Cerebellar cortex (tissue), 1 donor: Measurements from ENCODE around the gene NTSR1.
A peak's percentile ranks its signal among the peaks of the same experiment; 100 is the strongest.
"Not testable (repeated sequence)": the region's sequence is repeated elsewhere in the genome, so short reads cannot be mapped to it uniquely, and the experiment has no call there.

Source experiments
- DNase-seq: peaks from one replicate; pipeline ENCODE4 v3.0.0-alpha.2; 2015; ENCODE audit warnings: low spot score

NTSR1 gene

DNA sequence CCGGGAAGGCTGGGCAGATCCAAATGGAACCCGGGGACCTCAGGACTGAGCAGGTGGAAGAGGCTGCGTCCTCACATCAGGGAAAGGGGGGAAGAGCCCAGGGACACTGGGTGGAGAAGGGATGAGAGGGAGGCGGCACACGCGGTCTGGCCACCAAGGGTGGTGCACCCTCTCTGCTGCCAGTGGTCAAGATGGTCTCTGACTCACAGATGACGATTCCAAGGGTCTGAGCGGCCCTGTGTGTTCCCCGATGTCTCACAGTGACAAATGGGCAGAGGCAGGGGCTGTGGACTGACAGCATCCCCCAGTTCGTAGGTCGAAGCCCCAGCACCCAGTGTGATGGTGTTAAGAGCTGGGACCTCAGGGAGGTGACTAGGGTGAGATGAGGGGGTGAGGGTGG, 34.3 kb upstream of the NTSR1 start:
- no peak for DNase-seq

DNA sequence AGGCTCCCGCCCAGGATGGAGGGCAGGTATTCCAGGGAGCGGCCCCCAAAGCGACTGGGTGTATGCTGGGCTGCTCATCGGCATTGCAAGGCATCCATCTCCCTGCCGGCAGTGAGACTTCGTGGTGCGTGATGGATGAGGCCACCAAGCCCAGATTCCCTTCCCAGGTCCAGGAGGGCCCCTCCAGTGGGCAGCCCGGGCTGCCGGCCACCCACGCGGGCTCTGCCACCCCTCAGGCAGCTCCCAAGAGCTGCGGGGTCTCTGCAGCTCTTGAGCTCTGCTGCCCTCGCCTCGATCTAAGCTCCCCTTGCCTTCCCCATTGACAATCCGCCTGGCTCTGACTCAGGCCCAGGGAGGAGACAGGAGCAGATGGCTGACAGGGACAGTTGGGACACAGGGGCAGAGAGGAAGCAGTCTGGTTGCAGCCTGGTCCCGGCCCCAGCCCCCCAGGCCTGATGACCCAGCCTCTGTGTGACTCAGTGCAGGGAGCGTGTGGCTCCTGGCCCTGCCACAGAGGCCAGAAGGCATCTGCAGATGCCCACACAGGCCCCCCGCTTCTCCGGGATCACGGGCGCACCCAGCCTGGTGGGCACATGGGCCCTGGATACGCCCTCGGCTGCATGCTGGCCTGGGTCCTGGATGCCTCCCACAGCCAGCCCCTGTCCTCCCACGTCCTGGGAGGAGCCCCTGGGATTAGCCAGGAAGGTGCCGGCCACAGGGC, 33.3 kb upstream of the NTSR1 start:
- DNase-seq = peak; percentile 45

GRCh38 chr20:62675877-62676260, 32.8 kb upstream of the NTSR1 start:
- DNase-seq = no peak

DNA sequence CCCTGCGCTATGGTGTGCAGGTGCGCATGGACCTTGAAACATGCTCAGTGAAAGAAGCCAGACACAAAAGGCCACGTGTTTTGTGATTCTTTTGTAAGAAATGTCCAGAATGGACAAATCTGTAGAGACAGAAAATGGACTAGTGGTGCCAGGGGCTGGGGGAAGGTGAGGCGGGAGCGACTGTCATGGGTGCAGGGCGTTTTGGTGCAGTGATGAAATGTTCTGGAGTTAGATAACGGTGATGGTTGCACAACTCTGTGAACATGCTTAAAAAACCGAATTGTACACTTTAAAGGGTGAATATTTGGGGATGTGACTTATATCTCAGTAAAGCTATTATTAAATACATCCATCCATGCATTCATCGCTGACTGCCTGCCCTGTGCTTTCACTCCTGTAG, 31.7 kb upstream of the NTSR1 start:
- DNase-seq = no peak

GRCh38 chr20:62677678-62678077, 31.0 kb upstream of the NTSR1 start:
- DNase-seq = no peak

DNA sequence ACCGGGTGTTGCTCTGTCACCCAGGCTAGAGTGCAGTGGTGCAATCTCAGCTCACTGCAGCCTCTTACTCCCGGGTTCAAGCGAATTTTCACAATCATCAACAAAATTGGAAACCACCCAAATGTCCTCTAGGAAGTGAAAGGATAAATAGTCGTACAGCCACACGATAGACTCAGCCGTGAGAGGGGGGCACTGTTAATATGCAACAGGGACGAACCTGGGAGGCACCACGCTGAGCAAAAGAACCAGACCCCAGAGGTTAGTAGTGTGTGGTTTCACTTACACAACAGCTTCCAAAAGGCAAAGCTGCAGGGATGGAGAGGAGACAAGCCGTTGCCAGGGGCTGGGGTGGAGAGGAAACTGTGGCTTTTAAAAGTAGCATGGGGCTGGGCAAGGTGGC, 30.1 kb upstream of the NTSR1 start:
- no peak for DNase-seq

GRCh38 chr20:62679978-62680589, 28.6 kb upstream of the NTSR1 start:
- DNase-seq = no peak

DNA sequence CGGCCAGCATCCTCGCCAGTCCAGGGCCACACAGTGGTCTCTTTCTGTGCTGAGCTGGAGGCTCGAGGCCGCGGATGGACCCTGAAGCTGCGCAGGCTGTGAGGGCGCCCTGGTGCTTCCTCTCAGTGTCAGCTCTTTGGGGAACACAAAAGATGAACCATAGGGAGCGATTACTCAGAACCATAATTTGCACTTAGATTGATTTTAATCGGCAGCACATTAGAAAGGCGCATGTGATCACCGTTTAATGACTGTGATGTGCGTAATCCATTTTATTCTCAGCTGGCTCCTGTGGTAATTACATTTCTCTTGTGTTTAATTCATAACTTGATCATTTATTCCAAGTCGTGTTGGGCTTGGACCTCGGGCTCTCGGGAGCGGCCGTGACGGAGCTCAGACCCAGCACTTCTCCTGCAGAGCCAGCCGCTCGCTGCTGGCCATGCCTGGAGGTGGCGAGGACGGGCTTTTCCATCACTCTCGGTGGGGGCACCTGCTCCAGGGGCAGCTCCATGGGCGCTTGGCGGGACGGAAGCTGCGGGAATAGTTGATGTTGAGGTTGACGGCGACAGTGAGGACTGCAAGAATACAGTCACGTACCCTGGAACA, 25.6 kb upstream of the NTSR1 start:
- no peak for DNase-seq

DNA sequence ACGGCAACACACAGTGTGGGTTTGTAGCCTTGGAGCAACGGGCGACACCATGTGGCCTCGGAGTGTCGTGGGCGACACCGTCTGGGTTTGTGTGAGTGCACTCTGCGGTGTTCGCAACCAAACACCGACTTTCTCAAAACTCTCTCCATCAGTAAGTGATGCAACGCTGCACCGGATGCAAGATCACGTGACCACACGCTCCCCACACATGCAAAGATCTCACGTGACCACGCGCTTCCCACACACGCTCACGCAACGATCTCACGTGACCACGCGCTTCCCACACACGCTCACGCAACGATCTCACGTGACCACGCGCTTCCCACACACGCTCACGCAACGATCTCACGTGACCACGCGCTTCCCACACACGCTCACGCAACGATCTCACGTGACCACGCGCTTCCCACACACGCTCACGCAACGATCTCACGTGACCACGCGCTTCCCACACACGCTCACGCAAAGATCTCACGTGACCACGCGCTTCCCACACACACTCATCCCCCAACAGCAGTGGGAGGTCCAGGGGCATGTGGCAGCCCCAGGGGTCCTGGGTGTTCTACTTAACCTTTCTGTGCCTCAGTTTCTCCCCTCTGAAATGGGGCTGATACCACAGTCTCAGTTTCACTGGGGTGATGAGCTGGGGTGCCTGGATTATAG, 24.8 kb upstream of the NTSR1 start:
- not testable (repeated sequence) for DNase-seq

DNA sequence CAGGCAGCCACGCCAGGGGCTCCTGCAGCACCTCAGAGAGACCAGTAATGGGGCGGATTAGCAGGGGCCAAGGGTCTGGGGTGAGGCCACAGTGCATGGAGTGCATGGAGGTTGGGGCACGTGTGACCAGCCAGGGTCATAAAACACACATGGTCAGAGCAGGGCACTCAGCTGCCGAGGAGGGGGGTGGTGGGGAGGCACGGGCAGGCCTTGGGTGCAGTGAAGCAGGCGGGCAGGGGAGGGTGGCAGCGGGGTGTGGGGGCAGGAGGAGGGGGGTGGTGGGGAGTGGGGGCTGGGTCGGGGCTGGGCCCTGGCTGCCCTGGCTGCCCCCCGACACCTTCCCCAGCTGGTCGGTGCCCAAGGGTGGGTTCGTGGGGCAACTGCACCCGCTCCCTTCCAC, 23.7 kb upstream of the NTSR1 start:
- DNase-seq = no peak

GRCh38 chr20:62685781-62686555, 22.7 kb upstream of the NTSR1 start:
- DNase-seq = peak; percentile 60

DNA sequence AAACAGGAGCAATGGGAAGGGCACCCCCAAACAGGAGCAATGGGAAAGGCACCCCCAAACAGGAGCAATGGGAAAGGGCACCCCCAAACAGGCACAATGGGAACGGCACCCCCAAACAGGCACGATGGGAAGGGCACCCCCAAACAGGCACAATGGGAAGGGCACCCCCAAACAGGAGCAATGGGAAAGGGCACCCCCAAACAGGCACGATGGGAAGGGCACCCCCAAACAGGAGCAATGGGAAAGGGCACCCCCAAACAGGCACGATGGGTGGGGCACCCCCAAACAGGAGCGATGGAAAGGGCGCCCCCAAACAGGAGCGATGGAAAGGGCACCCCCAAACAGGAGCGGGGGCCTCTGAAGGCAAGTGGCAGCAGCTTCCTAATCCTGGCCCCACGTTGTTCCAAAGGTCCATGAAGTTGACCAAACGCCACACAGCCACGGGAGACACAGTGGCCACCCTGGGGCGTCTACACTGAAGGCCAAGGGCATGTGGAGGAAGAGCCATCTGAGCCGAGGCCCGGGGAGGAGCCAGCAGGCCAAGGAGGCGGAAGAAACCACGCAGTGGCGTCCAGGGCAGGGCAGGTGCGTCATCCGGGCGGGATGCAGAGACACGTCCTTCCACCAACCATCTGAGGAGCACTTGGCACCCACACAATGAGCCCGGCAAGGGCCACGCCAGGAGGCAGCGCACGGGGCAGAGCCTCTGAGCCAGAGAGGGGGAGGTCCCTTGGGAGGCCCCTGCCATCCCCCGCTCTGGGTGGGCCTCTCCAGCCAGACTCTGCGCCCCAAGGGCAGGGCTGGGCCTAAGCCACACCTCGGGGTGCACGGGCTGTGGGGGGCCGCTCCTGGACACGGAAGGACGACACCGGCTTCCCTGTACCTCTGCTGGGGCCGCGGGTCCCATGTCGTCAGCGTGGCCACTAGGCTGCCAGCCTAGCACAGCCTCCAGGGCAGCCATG, 21.5 kb upstream of the NTSR1 start:
- DNase-seq = no peak

GRCh38 chr20:62688083-62688482, 20.6 kb upstream of the NTSR1 start:
- DNase-seq = no peak

GRCh38 chr20:62688855-62689460, 19.7 kb upstream of the NTSR1 start:
- no peak for DNase-seq

- DNase-seq = no peak
Measured at GRCh38 chr20:62689861-62690260, 18.8 kb upstream of the NTSR1 start.

DNA sequence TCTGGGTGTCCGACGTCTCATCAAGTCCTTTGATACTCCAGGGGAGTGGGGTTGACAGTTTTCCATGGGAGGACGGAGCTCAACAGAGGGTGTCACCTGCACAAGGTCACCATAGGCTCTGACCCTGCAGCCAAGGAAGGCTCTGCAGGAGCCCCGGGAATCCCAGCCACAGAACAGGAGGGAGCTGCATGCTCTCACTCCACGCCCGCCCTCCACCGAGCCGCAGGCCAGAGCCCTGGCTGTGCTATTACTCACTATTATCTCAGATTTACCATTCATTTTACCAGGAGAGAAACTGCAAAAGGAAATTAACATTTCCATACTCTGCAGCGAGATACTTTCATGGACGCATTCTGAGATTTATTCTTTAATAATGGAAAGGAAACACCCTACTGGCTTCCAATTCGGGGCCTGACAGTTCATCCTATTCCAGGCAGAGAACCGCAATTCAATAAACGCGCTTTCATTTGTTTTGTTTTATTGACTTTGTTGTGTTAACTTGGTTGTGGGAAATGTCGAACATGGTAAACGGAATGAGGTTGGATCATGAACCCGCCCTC, 18.3 kb upstream of the NTSR1 start:
- DNase-seq = no peak

DNA sequence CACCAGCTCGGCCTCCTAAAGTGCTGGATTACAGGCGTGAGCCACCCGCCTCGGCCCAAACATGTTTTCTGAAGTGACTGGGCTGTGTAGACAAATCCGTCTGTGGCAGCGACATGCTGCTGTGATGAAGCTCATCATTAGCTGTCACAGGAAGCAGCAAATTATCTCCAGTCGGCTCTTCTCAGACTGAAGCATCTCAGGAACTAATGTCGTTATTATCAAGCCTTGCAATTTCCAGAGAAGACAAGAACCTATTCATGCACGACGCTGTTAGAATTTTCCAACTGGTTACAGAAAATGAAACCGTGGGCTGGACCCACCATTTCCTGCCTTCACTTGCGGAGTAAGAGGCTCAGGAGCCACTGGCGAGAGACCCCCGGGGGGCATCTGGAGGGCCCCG, 17.1 kb upstream of the NTSR1 start:
- DNase-seq = no peak

- no peak for DNase-seq
Measured at GRCh38 chr20:62692176-62692575, 16.5 kb upstream of the NTSR1 start.

GRCh38 chr20:62692801-62693523, 15.7 kb upstream of the NTSR1 start:
- DNase-seq = no peak

- DNase-seq = no peak
Measured at GRCh38 chr20:62693524-62693922, 15.1 kb upstream of the NTSR1 start.
